Loucy (cell line): Measurements from ENCODE around the gene NR2C1.

Experiments
- EZH2phosphoT487 ChIP-seq: fragments of 200-600 bp; IDR thresholded peaks from 2 replicates; pipeline ENCODE4 v1.6.1; 2018; ENCODE audit warnings: antibody characterized with exemption, mild to moderate bottlenecking, moderate library complexity, borderline replicate concordance
- TF ChIP-seq, protein P1 (sequence below): fragments of 200-600 bp; sonication (generic); conservative IDR thresholded peaks from 2 replicates; pipeline ENCODE4 v1.5.1; 2014; ENCODE audit warnings: mild to moderate bottlenecking, antibody characterized with exemption, low read length

GRCh38 chr12:95060951-95061350 is 12.5 kb downstream of the NR2C1 start:
- TF ChIP-seq, protein P1, sequence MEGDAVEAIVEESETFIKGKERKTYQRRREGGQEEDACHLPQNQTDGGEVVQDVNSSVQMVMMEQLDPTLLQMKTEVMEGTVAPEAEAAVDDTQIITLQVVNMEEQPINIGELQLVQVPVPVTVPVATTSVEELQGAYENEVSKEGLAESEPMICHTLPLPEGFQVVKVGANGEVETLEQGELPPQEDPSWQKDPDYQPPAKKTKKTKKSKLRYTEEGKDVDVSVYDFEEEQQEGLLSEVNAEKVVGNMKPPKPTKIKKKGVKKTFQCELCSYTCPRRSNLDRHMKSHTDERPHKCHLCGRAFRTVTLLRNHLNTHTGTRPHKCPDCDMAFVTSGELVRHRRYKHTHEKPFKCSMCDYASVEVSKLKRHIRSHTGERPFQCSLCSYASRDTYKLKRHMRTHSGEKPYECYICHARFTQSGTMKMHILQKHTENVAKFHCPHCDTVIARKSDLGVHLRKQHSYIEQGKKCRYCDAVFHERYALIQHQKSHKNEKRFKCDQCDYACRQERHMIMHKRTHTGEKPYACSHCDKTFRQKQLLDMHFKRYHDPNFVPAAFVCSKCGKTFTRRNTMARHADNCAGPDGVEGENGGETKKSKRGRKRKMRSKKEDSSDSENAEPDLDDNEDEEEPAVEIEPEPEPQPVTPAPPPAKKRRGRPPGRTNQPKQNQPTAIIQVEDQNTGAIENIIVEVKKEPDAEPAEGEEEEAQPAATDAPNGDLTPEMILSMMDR, result no peak
- TF ChIP-seq EZH2phosphoT487, result no peak
